ENCODE data around the gene RER1.
A peak's percentile ranks its signal among the peaks of the same experiment; 100 is the strongest.

The RER1 gene

DNA sequence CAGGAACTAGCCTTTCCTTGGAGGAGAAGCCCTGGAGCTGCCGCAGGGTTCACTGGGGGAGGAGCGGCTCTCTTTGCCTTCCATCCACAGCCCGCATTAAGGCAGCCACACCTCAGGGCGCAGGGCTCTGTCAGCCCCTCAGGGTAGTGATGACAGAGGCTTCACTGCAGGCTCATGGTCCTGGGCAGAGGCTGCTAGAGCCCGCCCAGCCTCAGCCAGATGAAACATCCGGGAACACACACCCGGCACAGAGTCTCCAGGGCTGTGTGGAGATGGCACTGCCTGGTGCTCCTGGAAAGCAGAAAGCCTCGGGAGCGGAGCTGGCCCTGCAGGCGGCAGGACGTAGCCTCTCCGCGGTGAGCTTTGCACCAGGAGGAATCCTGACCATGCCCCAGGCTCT, 50.1 kb downstream of the RER1 start:
- no peak for DNase-seq
- H3K4me3 ChIP-seq (ENCODE audit: low read depth, low read length): no peak overlapping the region
- TF ChIP-seq, protein P1, sequence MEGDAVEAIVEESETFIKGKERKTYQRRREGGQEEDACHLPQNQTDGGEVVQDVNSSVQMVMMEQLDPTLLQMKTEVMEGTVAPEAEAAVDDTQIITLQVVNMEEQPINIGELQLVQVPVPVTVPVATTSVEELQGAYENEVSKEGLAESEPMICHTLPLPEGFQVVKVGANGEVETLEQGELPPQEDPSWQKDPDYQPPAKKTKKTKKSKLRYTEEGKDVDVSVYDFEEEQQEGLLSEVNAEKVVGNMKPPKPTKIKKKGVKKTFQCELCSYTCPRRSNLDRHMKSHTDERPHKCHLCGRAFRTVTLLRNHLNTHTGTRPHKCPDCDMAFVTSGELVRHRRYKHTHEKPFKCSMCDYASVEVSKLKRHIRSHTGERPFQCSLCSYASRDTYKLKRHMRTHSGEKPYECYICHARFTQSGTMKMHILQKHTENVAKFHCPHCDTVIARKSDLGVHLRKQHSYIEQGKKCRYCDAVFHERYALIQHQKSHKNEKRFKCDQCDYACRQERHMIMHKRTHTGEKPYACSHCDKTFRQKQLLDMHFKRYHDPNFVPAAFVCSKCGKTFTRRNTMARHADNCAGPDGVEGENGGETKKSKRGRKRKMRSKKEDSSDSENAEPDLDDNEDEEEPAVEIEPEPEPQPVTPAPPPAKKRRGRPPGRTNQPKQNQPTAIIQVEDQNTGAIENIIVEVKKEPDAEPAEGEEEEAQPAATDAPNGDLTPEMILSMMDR (IDR thresholded peaks at IDR 0.05; ENCODE audit: low read depth, low read length, missing control alignments): no peak
- in situ Hi-C loops (cut with HindIII; ENCODE audit: low pct_ligation_motif_present, low sequenced_read_pairs): no loop called here
- H3K36me3 ChIP-seq (replicated peaks): no peaks in the 10 kb centered on the region
- H3K27ac ChIP-seq: no peak overlapping the region
- no peaks in the 10 kb centered on the region for H3K27me3 ChIP-seq (replicated peaks)

DNA sequence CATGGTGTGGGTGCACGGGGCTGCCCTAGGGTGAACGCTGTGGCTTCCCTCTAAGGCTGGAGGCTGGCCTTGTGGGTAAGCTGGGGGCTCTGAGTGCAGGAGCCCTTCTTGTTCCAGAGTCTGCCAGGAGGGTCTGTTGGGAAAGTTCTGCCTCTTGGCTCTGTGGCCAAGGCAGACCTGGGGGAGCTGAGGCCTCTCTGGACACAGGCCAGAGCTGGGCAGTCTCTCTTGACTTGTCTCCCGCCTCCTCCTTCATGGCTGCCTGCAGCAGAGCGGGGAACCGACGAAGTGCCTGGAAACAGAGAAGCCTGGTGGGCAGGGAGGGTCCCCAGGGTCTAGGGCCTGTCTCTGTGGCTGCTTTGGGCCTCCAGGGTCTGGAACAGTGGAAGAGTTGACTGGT, 51.0 kb downstream of the RER1 start:
- TF ChIP-seq, protein P1 (IDR thresholded peaks at IDR 0.05; ENCODE audit: low read depth, low read length, missing control alignments): no peak
- no peaks in the 10 kb centered on the region for H3K36me3 ChIP-seq (replicated peaks)
- no peak overlapping the region for H3K27ac ChIP-seq
- H3K4me3 ChIP-seq (ENCODE audit: low read depth, low read length): no peak overlapping the region
- no peak for DNase-seq
- H3K27me3 ChIP-seq (replicated peaks): no peaks in the 10 kb centered on the region
- in situ Hi-C loops (cut with HindIII; ENCODE audit: low pct_ligation_motif_present, low sequenced_read_pairs): no loop called here

DNA sequence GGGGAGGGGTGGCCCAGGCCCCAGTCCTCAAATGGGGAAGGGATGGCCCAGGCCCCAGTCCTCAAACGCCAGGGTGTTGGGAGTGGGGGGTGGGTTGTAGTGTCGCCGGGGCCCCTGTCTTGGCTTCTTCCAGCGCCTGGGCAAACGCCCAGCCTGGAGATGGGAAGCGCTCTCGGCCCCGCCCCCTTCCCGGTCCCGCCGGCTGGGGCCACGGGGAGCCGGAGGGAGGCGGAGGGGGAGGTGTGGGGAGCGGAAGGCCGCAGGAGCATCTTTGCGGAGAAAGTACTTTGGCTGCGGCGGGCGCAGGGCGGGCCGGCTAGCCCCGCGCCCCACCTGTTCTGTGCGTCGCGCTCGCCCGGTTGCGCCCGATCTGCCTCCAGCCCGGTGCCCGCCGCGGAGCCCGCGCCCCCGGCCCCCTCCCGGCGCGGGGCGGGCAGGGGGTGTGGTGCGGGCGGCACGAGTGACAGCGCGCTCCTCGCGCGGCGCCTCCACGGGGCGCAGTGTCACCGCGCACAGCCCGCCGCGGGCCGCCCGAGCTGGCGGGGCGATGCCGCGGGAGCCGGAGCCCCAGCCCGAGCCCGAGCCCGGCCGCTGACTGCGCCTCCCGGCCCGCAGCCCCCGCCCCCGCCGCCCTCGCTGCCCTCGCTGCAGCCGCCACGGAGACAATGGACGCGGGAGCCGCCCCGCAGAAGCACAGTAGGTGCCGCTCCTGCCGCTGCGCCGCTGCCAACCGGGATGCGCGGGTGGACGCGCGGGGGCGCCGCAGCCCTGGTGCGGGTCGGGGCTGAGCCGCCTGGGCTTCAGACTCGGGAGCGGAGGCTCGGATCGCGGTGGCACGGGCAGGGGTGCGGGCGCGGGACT, 51.9 kb downstream of the RER1 start:
- no peak for DNase-seq
- H3K27ac ChIP-seq: no peak overlapping the region
- in situ Hi-C loops (cut with HindIII; ENCODE audit: low pct_ligation_motif_present, low sequenced_read_pairs): no loop called here
- TF ChIP-seq, protein P1 (IDR thresholded peaks at IDR 0.05; ENCODE audit: low read depth, low read length, missing control alignments): peak; percentile 27
- H3K4me3 ChIP-seq (ENCODE audit: low read depth, low read length): peak overlapping the region; percentile 36
- H3K27me3 ChIP-seq (replicated peaks): no peaks in the 10 kb centered on the region
- no peaks in the 10 kb centered on the region for H3K36me3 ChIP-seq (replicated peaks)

DNA sequence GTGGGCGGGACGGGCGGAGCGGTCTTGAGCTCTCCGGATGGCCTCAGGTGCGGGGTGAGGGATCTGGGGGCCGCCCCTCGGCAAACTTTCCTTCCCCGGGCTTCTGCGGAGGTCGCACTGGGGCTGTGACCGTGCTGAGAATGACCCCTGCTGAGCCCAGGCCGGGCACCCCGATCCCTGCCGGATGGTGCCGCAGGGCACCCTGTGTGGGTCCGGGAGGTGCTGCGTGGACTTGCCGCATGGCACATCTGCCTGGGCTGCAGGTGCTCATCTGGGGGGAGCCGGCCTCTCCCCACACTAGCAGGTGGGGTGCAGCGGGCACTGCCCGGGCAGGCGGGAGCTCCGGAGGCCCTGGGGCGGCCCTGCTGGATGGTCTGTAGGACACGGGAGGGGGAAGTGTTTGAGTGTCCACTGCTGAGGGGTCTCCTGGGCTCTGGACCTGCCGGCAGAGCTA, 52.5 kb downstream of the RER1 start:
- Histone ChIP-seq H3K36me3 (replicated peaks) (no peaks in the 10 kb centered on the region), H3K27me3 (replicated peaks) (no peaks in the 10 kb centered on the region), H3K4me3 (ENCODE audit: low read depth, low read length) (peak overlapping the region; percentile 36), H3K27ac (no peak overlapping the region)
- in situ Hi-C loops (cut with HindIII; ENCODE audit: low pct_ligation_motif_present, low sequenced_read_pairs): no loop called here
- TF ChIP-seq, protein P1 (IDR thresholded peaks at IDR 0.05; ENCODE audit: low read depth, low read length, missing control alignments): no peak
- DNase-seq: no peak

DNA sequence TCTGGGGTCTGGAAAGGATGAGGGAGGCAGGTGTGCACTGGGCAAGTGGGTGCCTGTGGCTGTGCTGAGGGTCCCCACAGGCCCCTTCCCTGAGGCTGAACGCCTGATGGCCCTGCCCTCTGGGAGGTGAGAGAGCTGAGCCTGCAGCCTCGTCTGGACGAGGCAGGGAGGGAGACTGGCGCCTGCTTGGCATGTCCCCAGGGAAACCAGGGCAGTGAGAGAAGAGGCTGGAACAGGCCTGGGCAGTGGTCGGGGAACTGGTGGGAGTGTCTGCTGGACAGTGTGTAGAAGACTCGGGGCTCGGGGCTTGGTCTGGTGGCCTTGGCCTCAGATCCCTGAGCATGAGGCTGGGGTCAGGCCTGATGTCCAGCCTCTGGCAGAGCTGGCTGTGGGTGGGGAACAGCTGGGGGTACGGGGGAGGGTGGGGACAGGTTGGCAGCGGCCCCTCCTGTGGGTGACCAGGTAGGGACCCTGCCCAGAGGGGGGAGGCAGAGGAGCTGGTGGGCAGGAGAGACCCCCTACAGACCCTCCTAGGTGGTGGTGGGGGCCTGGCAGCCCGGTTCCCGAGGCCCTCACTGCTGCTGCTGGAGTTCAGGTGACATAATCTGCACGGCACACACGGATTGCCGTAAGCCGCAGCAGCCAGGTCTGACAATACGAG, 53.7 kb downstream of the RER1 start:
- H3K4me3 ChIP-seq (ENCODE audit: low read depth, low read length): no peak overlapping the region
- H3K27me3 ChIP-seq (replicated peaks): no peaks in the 10 kb centered on the region
- TF ChIP-seq, protein P1 (IDR thresholded peaks at IDR 0.05; ENCODE audit: low read depth, low read length, missing control alignments): no peak
- no peak for DNase-seq
- in situ Hi-C loops (cut with HindIII; ENCODE audit: low pct_ligation_motif_present, low sequenced_read_pairs): no loop called here
- H3K36me3 ChIP-seq (replicated peaks): no peaks in the 10 kb centered on the region
- no peak overlapping the region for H3K27ac ChIP-seq
